Activated CD4-positive, alpha-beta T cell treated with anti-CD3 and anti-CD28 coated beads for 48 hours (primary cell): ENCODE data around the gene CNR1.

ENCODE experiments used
- DNase-seq: peaks from one replicate; pipeline ENCODE4 v3.0.0-alpha.2; 2020

The CNR1 gene

GRCh38 chr6:88143421-88144157 lies 22.6 kb downstream of the CNR1 start:
- no peak for DNase-seq

GRCh38 chr6:88142297-88142668 lies 23.9 kb downstream of the CNR1 start:
- no peak for DNase-seq

GRCh38 chr6:88141561-88142296 lies 24.4 kb downstream of the CNR1 start:
- DNase-seq, result no peak

GRCh38 chr6:88137915-88138314 lies 28.2 kb downstream of the CNR1 start:
- no peak for DNase-seq

- no peak for DNase-seq
Observed at GRCh38 chr6:88135578-88136114, 30.5 kb downstream of the CNR1 start.

GRCh38 chr6:88134575-88134974 lies 31.6 kb downstream of the CNR1 start:
- DNase-seq, result no peak

GRCh38 chr6:88133718-88134117 lies 32.4 kb downstream of the CNR1 start:
- no peak for DNase-seq

- no peak for DNase-seq
Observed at GRCh38 chr6:88124925-88125557, 41.1 kb downstream of the CNR1 start.

GRCh38 chr6:88120635-88121034 lies 45.5 kb downstream of the CNR1 start:
- no peak for DNase-seq

GRCh38 chr6:88119769-88120168 lies 46.4 kb downstream of the CNR1 start:
- DNase-seq, result no peak

- DNase-seq, result no peak
Observed at GRCh38 chr6:88116276-88116675, 49.9 kb downstream of the CNR1 start.

- no peak for DNase-seq
Observed at GRCh38 chr6:88115307-88115706, 50.8 kb downstream of the CNR1 start.

- DNase-seq, result no peak
Observed at GRCh38 chr6:88114838-88115237, 51.3 kb downstream of the CNR1 start.

- DNase-seq, result no peak
Observed at GRCh38 chr6:88111991-88112390, 54.2 kb downstream of the CNR1 start.

- no peak for DNase-seq
Observed at GRCh38 chr6:88107241-88107640, 58.9 kb downstream of the CNR1 start.

- no peak for DNase-seq
Observed at GRCh38 chr6:88105741-88106340, 60.3 kb downstream of the CNR1 start.
